OCI-LY3 (cell line): ENCODE data around the gene LRRC8E.

Source experiments
- H2AFZ ChIP-seq: fragments of 200-600, 300-600 bp; shearing (Covaris generic); 2 replicates; pipeline ENCODE4 v1.6.0; 2014; ENCODE audit warnings: antibody characterized with exemption, low read depth, low read length
- H3K27ac ChIP-seq: fragments of 200-600, 300-600 bp; sonication (generic); 2 replicates; pipeline ENCODE4 v1.5.1; 2014; ENCODE audit warnings: mild to moderate bottlenecking, low read length, moderate library complexity, mixed read lengths
- H3K27me3 ChIP-seq: fragments of 200-600, 300-600 bp; sonication (generic); 2 replicates; pipeline ENCODE4 v1.6.1; 2014; ENCODE audit warnings: low read depth, low read length, mixed read lengths
- H3K36me3 ChIP-seq: fragments of 200-600, 300-600 bp; sonication (generic); replicated peaks from 2 replicates; pipeline ENCODE3; 2014; ENCODE audit warnings: low read depth, low read length, mixed read lengths
- H3K4me1 ChIP-seq: fragments of 300-600, 200-600 bp; sonication (generic); 2 replicates; pipeline ENCODE4 v1.6.1; 2014; ENCODE audit warnings: low read length, mixed read lengths
- H3K4me2 ChIP-seq: fragments of 200-600, 300-600 bp; sonication (generic); 2 replicates; pipeline ENCODE4 v1.6.1; 2014; ENCODE audit warnings: low read length, mixed read lengths
- H3K4me3 ChIP-seq: fragments of 300-600, 200-600 bp; sonication (generic); 2 replicates; pipeline ENCODE4 v1.5.1; 2014; ENCODE audit warnings: antibody characterized with exemption, mild to moderate bottlenecking, low read length, moderate library complexity
- H3K79me2 ChIP-seq: fragments of 300-600, 200-600 bp; shearing (Covaris generic); 2 replicates; pipeline ENCODE4 v1.6.1; 2014; ENCODE audit warnings: mild to moderate bottlenecking, low read length, mixed read lengths
- H3K9ac ChIP-seq: fragments of 300-600, 200-600 bp; shearing (Covaris generic); 2 replicates; pipeline ENCODE4 v1.6.0; 2014; ENCODE audit warnings: mild to moderate bottlenecking, low read length, moderate library complexity
- H3K9me3 ChIP-seq: fragments of 200-600, 300-600 bp; shearing (Covaris generic); 2 replicates; pipeline ENCODE4 v1.6.1; 2014; ENCODE audit warnings: low read length, mixed read lengths; ENCODE audit not compliant: insufficient read depth
- H4K20me1 ChIP-seq: fragments of 200-600, 300-600 bp; sonication (generic); 2 replicates; pipeline ENCODE4 v1.6.1; 2016; ENCODE audit warnings: low read length, mixed read lengths; ENCODE audit not compliant: insufficient read depth
- CTCF ChIP-seq: fragments of 200-600, 300-600 bp; sonication (generic); IDR thresholded peaks from 2 replicates; pipeline ENCODE4 v1.5.1; 2014; ENCODE audit warnings: antibody characterized with exemption, low read length, low read depth
- EZH2phosphoT487 ChIP-seq: fragments of 200-600 bp; shearing (Covaris generic); IDR thresholded peaks from 2 replicates; pipeline ENCODE4 v1.6.1; 2018; ENCODE audit warnings: antibody characterized with exemption, mixed run types, low read depth

The LRRC8E gene

GRCh38 chr19:7845390-7846154, 42.7 kb upstream of the LRRC8E start:
- no peak for TF ChIP-seq EZH2phosphoT487
- no peak for TF ChIP-seq CTCF
- Histone ChIP-seq H3K9ac (no peak overlapping the region), H3K4me2 (no peak overlapping the region)

GRCh38 chr19:7846155-7846646, 42.1 kb upstream of the LRRC8E start:
- no peak overlapping the region for H2AFZ ChIP-seq
- H4K20me1 ChIP-seq = no peaks in the 10 kb centered on the region

More at GRCh38 chr19:7845390-7846154, 42.7 kb upstream of the LRRC8E start:
- H2AFZ ChIP-seq = no peak overlapping the region
- no peak overlapping the region for H3K27ac ChIP-seq
- H3K79me2 ChIP-seq = no peaks in the 10 kb centered on the region
- H3K36me3 ChIP-seq = no peaks in the 10 kb centered on the region
- H3K4me1 ChIP-seq = peaks cover 9% of the 10 kb centered on the region
- H4K20me1 ChIP-seq = no peaks in the 10 kb centered on the region
- H3K4me3 ChIP-seq = no peak overlapping the region
- H3K9me3 ChIP-seq = peaks cover 3% of the 10 kb centered on the region; the same call in 1 of the 2 replicates
- H3K27me3 ChIP-seq = no peaks in the 10 kb centered on the region

DNA sequence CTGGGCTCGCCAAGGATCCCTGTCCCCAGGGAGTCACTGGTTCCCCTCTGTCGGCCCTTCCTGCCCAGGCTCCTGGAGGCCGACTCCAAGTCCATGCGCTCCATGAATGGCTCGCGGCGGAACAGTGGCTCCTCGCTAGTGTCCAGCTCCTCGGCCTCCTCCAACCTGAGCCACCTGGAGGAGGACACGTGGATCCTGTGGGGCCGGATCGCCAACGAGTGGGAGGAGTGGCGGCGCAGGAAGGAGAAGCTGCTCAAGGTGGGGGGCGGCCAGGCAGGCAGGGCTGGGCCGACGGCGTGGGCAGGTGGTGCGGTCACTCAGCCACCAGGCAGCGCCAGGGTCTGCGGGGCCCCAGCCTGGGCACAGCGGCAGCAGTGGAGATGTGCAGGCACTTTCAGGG, 40.6 kb upstream of the LRRC8E start:
- TF ChIP-seq EZH2phosphoT487 (no peak), CTCF (no peak)
- H3K9ac ChIP-seq = no peak overlapping the region
- H3K79me2 ChIP-seq = no peaks in the 10 kb centered on the region

More at GRCh38 chr19:7846155-7846646, 42.1 kb upstream of the LRRC8E start:
- H3K4me3 ChIP-seq = no peak overlapping the region
- TF ChIP-seq CTCF (no peak), EZH2phosphoT487 (no peak)
- H3K27ac ChIP-seq = no peak overlapping the region
- peaks cover 9% of the 10 kb centered on the region for H3K4me1 ChIP-seq
- no peaks in the 10 kb centered on the region for H3K79me2 ChIP-seq
- H3K9me3 ChIP-seq = no peaks in the 10 kb centered on the region; the same call in 1 of the 2 replicates
- no peak overlapping the region for H3K9ac ChIP-seq
- H3K4me2 ChIP-seq = no peak overlapping the region
- H3K27me3 ChIP-seq = no peaks in the 10 kb centered on the region
- no peaks in the 10 kb centered on the region for H3K36me3 ChIP-seq

DNA sequence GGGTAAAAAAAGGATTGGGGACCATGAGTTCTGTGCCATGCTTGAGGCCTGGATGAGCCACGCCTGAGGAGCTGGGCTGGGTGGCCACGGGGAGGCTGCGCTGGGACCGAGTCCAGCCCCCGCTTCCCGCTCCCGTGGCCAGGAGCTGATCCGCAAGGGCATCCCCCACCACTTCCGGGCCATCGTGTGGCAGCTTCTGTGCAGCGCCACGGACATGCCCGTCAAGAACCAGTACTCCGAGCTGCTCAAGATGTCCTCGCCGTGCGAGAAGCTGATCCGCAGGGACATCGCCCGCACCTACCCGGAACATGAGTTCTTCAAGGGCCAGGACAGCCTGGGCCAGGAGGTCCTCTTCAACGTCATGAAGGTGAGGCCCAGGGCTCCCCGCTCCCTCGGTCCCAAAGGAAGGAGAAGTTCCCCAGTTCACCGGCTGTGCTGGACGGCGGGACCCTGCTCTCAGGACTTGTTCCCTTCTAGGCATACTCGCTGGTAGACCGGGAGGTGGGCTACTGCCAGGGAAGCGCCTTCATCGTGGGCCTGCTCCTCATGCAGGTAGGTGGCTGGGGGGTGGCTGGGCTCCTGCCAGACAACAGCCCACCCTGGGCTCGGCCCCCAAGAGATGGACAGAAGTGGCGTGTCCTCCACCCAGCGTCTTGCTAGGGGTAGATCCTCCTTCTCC, 39.4 kb upstream of the LRRC8E start:
- no peak overlapping the region for H3K27ac ChIP-seq
- no peaks in the 10 kb centered on the region for H3K36me3 ChIP-seq
- no peaks in the 10 kb centered on the region for H4K20me1 ChIP-seq
- no peak overlapping the region for H3K4me3 ChIP-seq
- no peaks in the 10 kb centered on the region for H3K27me3 ChIP-seq
- H2AFZ ChIP-seq = no peak overlapping the region
- no peaks in the 10 kb centered on the region for H3K9me3 ChIP-seq
- TF ChIP-seq CTCF (no peak), EZH2phosphoT487 (no peak)
- H3K79me2 ChIP-seq = no peaks in the 10 kb centered on the region
- peaks cover 1% of the 10 kb centered on the region for H3K4me1 ChIP-seq
- H3K9ac ChIP-seq = no peak overlapping the region
- H3K4me2 ChIP-seq = no peak overlapping the region

More for the DNA sequence above, 40.6 kb upstream of the LRRC8E start:
- Histone ChIP-seq H3K27me3 (no peaks in the 10 kb centered on the region), H4K20me1 (no peaks in the 10 kb centered on the region), H3K4me2 (no peak overlapping the region), H3K4me3 (no peak overlapping the region), H3K27ac (no peak overlapping the region), H3K36me3 (no peaks in the 10 kb centered on the region), H3K9me3 (no peaks in the 10 kb centered on the region; the same call in 1 of the 2 replicates), H3K4me1 (peaks cover 9% of the 10 kb centered on the region), H2AFZ (no peak overlapping the region)
